Measurements from ENCODE around the gene APMAP.

APMAP gene

GRCh38 chr20:24958506-24959385, 33.8 kb downstream of the APMAP start:
- Histone ChIP-seq H2AFZ (ENCODE audit: low read length) (no peak overlapping the region), H3K79me2 (ENCODE audit: insufficient read depth, low read length) (no peaks in the 10 kb centered on the region), H3K36me3 (ENCODE audit: insufficient read depth, low read length) (peaks cover 21% of the 10 kb centered on the region), H3K9me2 (ENCODE audit: low read depth, low read length) (no peaks in the 10 kb centered on the region), H3K4me3 (ENCODE audit: low read depth, low read length, poor library complexity, severe bottlenecking) (no peak overlapping the region), H3K27ac (ENCODE audit: low read depth, low read length, poor library complexity, severe bottlenecking) (no peak overlapping the region), H3K9me3 (ENCODE audit: low read length) (no peaks in the 10 kb centered on the region), H4K20me1 (ENCODE audit: insufficient read depth, low read length) (no peaks in the 10 kb centered on the region), H3K4me2 (ENCODE audit: low read length) (no peak overlapping the region), H3K27me3 (ENCODE audit: insufficient read depth, low read length) (no peaks in the 10 kb centered on the region), H3K4me1 (ENCODE audit: insufficient read depth, low read length, severe bottlenecking) (peaks cover 13% of the 10 kb centered on the region), H3F3A (ENCODE audit: insufficient read depth, low read length) (no peaks in the 10 kb centered on the region), H3K9ac (ENCODE audit: low read length) (no peak overlapping the region)
- no peak for TF ChIP-seq EZH2 (IDR thresholded peaks at IDR 0.05; ENCODE audit: borderline replicate concordance, low read length)
- TF ChIP-seq, protein P1, sequence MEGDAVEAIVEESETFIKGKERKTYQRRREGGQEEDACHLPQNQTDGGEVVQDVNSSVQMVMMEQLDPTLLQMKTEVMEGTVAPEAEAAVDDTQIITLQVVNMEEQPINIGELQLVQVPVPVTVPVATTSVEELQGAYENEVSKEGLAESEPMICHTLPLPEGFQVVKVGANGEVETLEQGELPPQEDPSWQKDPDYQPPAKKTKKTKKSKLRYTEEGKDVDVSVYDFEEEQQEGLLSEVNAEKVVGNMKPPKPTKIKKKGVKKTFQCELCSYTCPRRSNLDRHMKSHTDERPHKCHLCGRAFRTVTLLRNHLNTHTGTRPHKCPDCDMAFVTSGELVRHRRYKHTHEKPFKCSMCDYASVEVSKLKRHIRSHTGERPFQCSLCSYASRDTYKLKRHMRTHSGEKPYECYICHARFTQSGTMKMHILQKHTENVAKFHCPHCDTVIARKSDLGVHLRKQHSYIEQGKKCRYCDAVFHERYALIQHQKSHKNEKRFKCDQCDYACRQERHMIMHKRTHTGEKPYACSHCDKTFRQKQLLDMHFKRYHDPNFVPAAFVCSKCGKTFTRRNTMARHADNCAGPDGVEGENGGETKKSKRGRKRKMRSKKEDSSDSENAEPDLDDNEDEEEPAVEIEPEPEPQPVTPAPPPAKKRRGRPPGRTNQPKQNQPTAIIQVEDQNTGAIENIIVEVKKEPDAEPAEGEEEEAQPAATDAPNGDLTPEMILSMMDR (IDR thresholded peaks at IDR 0.05; ENCODE audit: low read length), result no peak

DNA sequence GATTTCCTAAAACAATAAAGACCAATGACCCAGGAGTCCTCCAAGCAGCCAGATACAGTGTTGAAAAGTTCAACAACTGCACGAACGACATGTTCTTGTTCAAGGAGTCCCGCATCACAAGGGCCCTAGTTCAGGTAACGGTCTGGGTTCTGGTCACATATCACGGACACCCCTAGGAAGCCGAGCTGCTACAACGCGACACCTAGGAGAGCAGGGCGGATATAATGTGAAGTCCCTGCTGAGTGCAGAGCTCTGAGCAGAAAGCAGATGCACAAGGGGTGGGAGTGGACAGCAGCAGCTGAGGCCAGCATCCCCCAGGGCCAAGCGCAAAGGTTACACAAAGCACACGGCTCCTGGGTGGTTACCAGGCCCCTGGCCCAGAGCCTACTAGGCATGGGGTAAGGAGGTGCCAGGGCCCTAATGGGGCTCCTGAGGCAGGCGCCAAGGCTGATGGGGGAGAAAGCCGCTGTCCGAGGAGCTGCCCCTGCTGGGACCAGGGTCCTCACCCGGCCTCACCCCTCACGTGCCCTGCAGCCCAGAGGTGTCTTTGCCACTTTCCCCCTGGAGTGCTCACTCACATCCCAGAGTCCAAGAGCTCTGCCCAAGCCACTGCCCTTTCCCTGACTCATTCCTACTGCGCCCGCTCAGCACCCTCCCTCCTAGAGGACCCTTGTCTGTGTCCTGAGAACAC, 35.1 kb downstream of the APMAP start:
- peaks cover 10% of the 10 kb centered on the region for H3K36me3 ChIP-seq (ENCODE audit: insufficient read depth, low read length)
- TF ChIP-seq, protein P1 (IDR thresholded peaks at IDR 0.05; ENCODE audit: low read length), result no peak
- no peak for TF ChIP-seq EZH2 (IDR thresholded peaks at IDR 0.05; ENCODE audit: borderline replicate concordance, low read length)
- peaks cover 13% of the 10 kb centered on the region for H3K4me1 ChIP-seq (ENCODE audit: insufficient read depth, low read length, severe bottlenecking)
- H3F3A ChIP-seq (ENCODE audit: insufficient read depth, low read length), result no peaks in the 10 kb centered on the region
- no peaks in the 10 kb centered on the region for H3K9me3 ChIP-seq (ENCODE audit: low read length)
- no peak overlapping the region for H3K4me3 ChIP-seq (ENCODE audit: low read depth, low read length, poor library complexity, severe bottlenecking)
- H3K9ac ChIP-seq (ENCODE audit: low read length), result no peak overlapping the region
- H3K9me2 ChIP-seq (ENCODE audit: low read depth, low read length), result no peaks in the 10 kb centered on the region
- H3K27me3 ChIP-seq (ENCODE audit: insufficient read depth, low read length), result no peaks in the 10 kb centered on the region
- H3K27ac ChIP-seq (ENCODE audit: low read depth, low read length, poor library complexity, severe bottlenecking), result no peak overlapping the region
- no peak overlapping the region for H3K4me2 ChIP-seq (ENCODE audit: low read length)
- no peak overlapping the region for H2AFZ ChIP-seq (ENCODE audit: low read length)
- H3K79me2 ChIP-seq (ENCODE audit: insufficient read depth, low read length), result no peaks in the 10 kb centered on the region
- no peaks in the 10 kb centered on the region for H4K20me1 ChIP-seq (ENCODE audit: insufficient read depth, low read length)

GRCh38 chr20:24956001-24956841, 36.3 kb downstream of the APMAP start:
- no peak overlapping the region for H2AFZ ChIP-seq (ENCODE audit: low read length)
- peaks cover 13% of the 10 kb centered on the region for H3K4me1 ChIP-seq (ENCODE audit: insufficient read depth, low read length, severe bottlenecking)
- no peaks in the 10 kb centered on the region for H4K20me1 ChIP-seq (ENCODE audit: insufficient read depth, low read length)

More at GRCh38 chr20:24956001-24956841, 36.3 kb downstream of the APMAP start:
- Histone ChIP-seq H3K36me3 (ENCODE audit: insufficient read depth, low read length) (peaks cover 4% of the 10 kb centered on the region), H3K9me2 (ENCODE audit: low read depth, low read length) (no peaks in the 10 kb centered on the region), H3K9me3 (ENCODE audit: low read length) (no peaks in the 10 kb centered on the region), H3K4me2 (ENCODE audit: low read length) (no peak overlapping the region), H3K79me2 (ENCODE audit: insufficient read depth, low read length) (no peaks in the 10 kb centered on the region), H3K9ac (ENCODE audit: low read length) (no peak overlapping the region), H3K27me3 (ENCODE audit: insufficient read depth, low read length) (no peaks in the 10 kb centered on the region), H3K4me3 (ENCODE audit: low read depth, low read length, poor library complexity, severe bottlenecking) (no peak overlapping the region), H3K27ac (ENCODE audit: low read depth, low read length, poor library complexity, severe bottlenecking) (no peak overlapping the region), H3F3A (ENCODE audit: insufficient read depth, low read length) (no peaks in the 10 kb centered on the region)
- TF ChIP-seq, protein P1 (IDR thresholded peaks at IDR 0.05; ENCODE audit: low read length), result no peak
- TF ChIP-seq EZH2 (IDR thresholded peaks at IDR 0.05; ENCODE audit: borderline replicate concordance, low read length), result no peak

Measured in OCI-LY1 (cell line).